GM21526 (cell line): ENCODE results near the gene CENPO.
"Not testable (repeated sequence)": the region's sequence is repeated elsewhere in the genome, so short reads cannot be mapped to it uniquely, and the experiment has no call there.

Experiments
- ATAC-seq: cut with Tn5 transposase; IDR thresholded peaks from one replicate; pipeline ENCODE4 v1.9.1; 2021; ENCODE audit warnings: moderate library complexity; ENCODE audit not compliant: unreplicated experiment, low FRiP score

CENPO gene

DNA sequence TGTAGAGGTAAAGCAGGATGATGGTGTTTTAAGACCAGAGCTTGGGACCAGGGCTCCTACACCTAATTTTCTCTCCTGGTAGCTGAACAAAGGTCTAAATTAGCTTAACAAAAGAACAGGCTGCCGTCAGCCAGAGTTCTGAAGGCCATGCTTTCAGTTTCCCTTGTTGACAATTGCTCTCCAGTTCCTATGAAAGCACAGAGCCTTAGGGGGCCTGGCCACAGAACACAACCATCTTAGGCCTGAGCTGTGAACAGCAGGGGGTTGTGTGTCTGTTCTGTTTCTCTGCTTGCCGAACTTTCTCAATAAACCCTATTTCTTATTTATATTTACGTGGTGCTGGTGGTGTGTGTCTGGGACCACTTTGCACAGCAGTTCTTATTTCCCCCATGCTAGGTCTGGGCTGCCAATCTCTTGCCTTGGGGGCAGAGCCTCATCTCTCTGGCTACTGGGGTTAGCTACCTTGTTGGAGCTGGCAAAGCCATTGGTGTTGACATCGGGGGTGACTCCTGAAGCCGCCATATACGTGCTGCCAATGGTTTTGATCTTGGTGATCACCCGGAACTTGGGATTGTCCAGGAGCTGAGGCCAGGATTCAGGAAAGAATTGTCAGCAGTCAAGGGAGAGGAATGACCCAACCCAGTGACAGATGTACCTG is 29.0 kb downstream of the CENPO start:
- ATAC-seq, result no peak

DNA sequence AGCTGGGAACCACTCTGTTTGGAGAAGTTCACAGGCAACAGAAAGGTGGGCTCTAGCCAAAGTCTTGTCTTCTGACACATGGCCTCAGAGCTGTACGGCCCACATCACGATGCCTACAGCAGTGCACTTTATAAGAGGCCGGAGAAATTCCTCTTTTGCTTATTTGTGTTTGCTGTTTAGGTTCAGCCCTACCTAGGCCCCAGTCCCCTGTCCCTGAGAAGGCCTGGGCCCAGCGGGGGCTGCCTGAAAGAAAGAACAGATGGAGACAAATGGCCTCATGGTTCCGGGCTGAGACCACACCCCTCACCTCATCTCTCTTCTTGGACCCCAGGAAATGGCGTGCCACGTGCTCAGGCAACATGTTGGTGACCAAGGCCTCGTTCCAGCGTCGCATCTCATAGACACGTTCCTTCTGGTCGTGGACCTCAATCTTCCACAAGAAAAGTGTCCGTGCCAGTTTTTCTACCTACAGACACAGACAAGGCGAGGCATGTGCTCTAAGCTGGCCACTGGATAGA is 30.9 kb downstream of the CENPO start:
- no peak for ATAC-seq

DNA sequence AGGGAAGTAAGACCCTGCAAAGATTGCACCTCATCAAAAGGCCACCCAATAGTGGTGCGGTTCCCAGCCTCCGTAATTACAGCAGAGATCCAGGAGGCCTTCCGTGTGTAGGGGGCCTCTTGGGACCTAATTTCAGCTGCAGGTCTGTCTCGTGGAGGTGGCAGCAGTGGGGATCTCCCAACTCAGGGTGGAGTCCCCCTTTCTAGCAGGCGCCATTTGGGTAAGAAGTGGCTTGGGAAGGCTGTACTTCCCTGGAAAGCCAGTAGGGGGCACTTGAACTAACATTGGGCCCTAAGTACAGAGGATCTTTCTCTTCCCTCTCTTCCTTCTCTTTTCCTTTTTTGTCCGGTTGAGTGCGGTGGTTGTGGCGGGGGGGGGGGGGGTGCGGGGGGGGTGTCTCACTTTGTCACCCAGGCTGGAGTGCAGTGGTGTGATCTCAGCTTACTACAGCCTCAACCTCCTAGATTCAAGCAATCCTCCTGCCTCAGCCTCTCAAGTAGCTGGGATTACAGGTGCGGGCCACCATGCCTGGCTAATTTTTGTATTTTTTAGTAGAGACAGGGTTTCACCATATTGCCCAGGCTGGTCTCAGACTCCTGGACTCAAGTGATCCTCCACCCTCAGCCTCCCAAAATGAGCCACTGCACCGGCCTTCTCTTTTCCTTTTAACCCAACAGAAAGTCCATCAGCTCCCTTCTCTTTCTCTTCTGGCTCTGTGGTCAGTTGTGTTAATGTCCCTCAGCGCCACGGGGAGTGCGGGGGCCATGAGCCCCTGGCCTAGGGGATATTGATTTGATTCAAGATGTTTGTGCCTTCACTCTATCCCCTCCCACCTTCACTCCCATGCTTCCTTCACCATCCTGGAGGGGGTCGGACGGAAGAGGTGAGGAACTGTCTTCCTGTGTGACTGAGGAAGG is 32.0 kb downstream of the CENPO start:
- ATAC-seq, result no peak

DNA sequence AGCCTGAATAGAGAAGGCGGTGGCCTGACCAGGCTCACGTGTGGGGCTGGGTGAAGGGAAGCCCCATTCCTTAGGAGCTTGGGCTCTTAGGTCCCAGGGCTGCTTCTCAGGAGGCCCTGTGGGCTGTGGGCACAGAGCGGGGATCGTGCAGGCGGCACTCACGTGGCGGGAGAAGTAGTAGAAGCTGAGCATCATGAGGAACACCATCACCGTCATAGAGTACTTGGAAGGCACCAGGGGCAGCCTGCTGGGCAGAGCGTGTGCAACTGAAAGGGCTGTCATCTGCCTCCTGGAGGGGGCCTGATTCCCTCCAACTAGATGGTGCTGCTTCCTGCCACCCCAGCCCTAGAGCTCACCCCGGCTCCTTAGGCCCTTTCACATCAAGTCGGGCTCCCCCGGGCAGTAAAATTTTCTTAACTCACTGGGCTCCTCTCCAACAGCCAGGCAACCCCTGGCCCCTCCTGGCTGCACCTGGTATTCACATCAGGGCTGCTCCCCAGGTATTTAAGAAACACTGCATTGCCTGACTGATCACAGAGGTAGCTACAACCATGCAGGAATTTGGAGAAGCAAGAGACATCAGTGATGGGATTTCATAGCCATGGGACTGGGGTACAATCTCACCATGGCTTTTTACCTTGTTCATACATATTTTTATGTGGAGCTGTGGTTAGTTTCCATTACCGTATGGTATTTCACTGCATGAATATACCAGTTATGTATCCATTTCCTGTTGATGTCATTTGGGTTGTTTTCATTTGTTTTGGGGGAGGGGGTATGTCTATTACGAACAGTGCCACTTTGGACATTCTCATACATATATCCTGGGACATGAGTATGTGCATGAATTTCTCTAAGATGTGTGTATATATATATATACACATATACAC is 32.9 kb downstream of the CENPO start:
- no peak for ATAC-seq

DNA sequence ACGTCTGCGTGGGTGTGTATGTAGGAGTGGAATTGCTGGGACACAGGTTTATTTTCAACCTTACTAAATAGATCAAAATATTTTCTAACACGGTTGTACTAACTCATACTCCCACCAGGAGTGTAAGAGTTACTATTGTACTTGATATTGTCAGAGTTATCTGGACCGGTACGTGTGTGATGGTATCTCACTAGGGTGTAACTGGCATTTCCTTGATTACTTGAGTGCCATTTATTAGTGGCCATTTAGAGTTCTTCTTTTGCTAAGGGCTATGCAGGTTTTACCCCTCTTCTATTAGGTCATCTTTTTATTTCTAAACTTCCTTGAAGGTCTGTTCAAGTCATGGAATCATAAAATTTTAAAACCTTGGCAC is 33.5 kb downstream of the CENPO start:
- ATAC-seq, result no peak

- ATAC-seq, result no peak
Observed at GRCh38 chr2:24827321-24828237, 34.4 kb downstream of the CENPO start.

- ATAC-seq, result no peak
Observed at GRCh38 chr2:24828238-24828996, 35.2 kb downstream of the CENPO start.

DNA sequence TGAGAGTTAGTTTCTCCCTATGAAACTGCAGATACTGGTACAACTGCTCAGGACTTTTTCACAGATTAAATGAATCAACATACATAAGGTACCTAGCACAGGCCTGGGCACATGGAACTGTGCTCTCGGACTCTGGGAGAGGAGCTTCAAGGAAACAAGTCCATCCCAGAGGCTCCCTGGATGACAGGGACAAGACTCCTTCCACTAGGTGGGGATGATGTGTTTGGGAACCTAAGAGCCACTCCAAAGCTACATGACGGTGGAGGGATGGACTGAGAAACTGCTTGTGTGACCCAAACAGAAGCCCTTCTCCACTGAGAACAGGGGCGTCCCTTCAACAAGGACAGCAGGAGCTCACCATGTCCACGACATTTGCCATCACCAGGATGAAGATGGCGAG is 37.1 kb downstream of the CENPO start:
- no peak for ATAC-seq

DNA sequence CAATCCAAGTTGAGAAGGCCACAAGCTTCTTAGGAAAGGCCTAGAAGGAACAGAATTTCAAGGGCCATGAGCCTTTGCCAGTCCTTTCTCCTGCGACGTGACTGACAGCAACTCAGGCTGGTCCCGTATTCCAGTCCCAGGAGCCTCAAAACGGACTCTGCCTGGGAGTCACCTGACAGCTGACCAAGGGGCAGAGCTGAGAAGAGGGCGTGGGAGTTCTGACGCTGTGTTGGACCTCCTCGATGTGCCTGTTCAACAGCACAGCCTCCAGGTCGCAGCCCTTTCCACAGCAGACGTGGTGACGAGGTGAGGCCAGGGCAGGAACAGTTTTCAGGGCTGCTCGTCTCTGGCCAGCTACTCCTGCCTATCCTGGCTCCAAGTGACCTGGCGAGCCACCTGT is 37.6 kb downstream of the CENPO start:
- no peak for ATAC-seq

GRCh38 chr2:24831221-24832072 is 38.2 kb downstream of the CENPO start:
- no peak for ATAC-seq

DNA sequence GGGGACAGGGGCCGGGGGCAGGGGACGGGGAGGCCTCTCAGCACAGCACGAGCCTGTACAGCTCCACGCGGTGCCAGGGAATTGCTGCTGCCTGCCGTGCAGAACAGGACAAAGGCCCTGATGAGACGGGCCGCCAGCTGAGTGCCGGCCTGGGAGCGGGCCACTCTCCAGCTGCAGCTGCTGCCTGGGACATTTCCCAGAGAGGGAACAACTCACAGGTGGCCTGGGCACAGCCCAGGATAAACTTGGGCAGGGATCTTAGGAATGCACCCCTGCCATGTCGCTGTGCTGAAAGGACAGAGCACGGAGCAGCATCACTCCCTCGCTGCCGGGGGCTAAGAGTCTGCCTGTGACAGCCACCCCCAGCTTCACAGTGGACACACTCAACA is 38.8 kb downstream of the CENPO start:
- no peak for ATAC-seq

- ATAC-seq, result no peak
Observed at GRCh38 chr2:24832521-24832920, 39.3 kb downstream of the CENPO start.

- no peak for ATAC-seq
Observed at GRCh38 chr2:24832931-24833701, 39.9 kb downstream of the CENPO start.

- no peak for ATAC-seq
Observed at GRCh38 chr2:24833821-24834732, 40.9 kb downstream of the CENPO start.

DNA sequence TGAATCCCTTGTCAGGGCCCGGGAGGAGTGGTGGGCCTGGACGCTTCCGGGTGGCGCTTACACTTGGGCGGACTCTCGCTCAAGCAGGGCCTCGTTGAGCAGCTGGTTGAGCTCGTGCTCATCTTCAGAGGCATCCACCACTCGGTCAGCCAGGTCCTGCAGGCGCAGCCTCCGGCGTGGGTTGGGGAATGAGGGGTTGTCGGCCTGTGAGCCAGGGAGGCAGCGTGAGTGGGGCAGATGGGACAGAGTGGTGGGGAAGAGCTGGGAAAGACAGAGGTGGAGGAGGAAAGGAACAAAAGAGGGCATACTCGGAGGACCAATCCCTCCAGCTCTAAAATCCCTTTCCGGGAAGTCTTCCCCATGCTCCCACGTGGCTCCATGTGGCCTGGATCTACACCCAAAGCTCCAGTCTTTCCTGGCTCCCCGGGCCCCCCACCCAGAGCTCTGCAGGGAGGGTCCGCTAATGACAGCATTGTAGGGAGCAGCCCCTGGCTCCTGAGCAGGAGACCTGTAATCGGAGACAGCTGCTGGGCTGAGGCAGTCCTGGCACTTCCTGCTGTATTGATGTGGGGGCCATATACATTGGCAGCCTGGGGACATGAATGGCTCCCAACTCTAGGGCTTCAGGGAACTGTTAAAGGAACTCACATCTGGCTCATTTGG is 41.6 kb downstream of the CENPO start:
- ATAC-seq, result no peak

- not testable (repeated sequence) for ATAC-seq
Observed at GRCh38 chr2:24835411-24835810, 42.2 kb downstream of the CENPO start.
